Bladder microvascular endothelial cell (primary cell): ENCODE data around the gene ZNF408. TPM values are rescaled to one million over a fixed set of nuclear protein-coding genes. Genes with fewer than 3 reads are reported as not detected.

Source experiments
- total RNA-seq: library from RNA; depleted of rRNA; stranded (reverse); fragments of >200 nt; gene quantifications from 2 replicates; pipeline ENCODE4 v1.2.3, GENCODE V29; 2014

The ZNF408 gene
- 3.7 and 5.0 TPM in 2 replicates for total RNA-seq

GRCh38 chr11:46700241-46701077 is at the start of gene ZNF408, which contains the start of gene ARHGAP1:
ZNF408 (plus strand) TSS chr11:46701031; CDS start chr11:46701048, 17 bp downstream.
ARHGAP1 (minus strand) TSS chr11:46700619; CDS start chr11:46696107, 4,512 bp downstream.

GRCh38 chr11:46719048-46719542 is 18.3 kb downstream of the ZNF408 start, which contains the start of gene F2:
F2 (plus strand) TSS chr11:46719213; CDS start chr11:46719236, 23 bp downstream.

Other genes starting within 250 kb of the ZNF408 start
- 16.0 and 27.7 TPM in 2 replicates for gene AMBRA1, start 107.0 kb upstream of the ZNF408 start, total RNA-seq
- 3.4 and 4.3 TPM in 2 replicates for gene HARBI1, start 83.8 kb upstream of the ZNF408 start, total RNA-seq
- 58.9 and 60.1 TPM in 2 replicates for gene ATG13, start 83.5 kb upstream of the ZNF408 start, total RNA-seq
- 17.8 and 28.9 TPM in 2 replicates for gene ARHGAP1, start 412 bp upstream of the ZNF408 start, total RNA-seq
- gene F2, start 18.2 kb downstream of the ZNF408 start, total RNA-seq, result not detected in 2 replicates
- 56.0 and 125 TPM in 2 replicates for gene CKAP5, start 145.2 kb downstream of the ZNF408 start, total RNA-seq
- gene LRP4, start 217.5 kb downstream of the ZNF408 start, total RNA-seq, result 0.16 and 0.88 TPM in 2 replicates
- 6.6 and 9.6 TPM in 2 replicates for gene CSTPP1, start 235.7 kb downstream of the ZNF408 start, total RNA-seq